HFF-Myc (cell line): ENCODE data around the gene HLA-G.

Source experiments
- DNase-seq: peaks from one replicate; pipeline ENCODE4 v3.0.0-alpha.2; 2011; ENCODE audit warnings: low read depth; ENCODE audit errors: extremely low read depth
- H3K4me3 ChIP-seq: replicated peaks from 2 replicates; pipeline ENCODE4 v1.5.1; 2011; ENCODE audit warnings: low read depth, mild to moderate bottlenecking, control low read depth, low read length
- CTCF ChIP-seq: IDR thresholded peaks from 2 replicates; pipeline ENCODE4 v1.5.1; 2012; ENCODE audit warnings: mild to moderate bottlenecking, low read depth, low read length, control low read depth; ENCODE audit errors: missing control alignments

The HLA-G gene

GRCh38 chr6:29792123-29793035 lies 35.2 kb upstream of the HLA-G start:
- peak; percentile 43 for TF ChIP-seq CTCF
- DNase-seq: no peak
- H3K4me3 ChIP-seq: peak overlapping the region; percentile 25

- no peak overlapping the region for H3K4me3 ChIP-seq
- no peak for TF ChIP-seq CTCF
- DNase-seq: no peak
Observed at GRCh38 chr6:29793036-29793356, 34.6 kb upstream of the HLA-G start.

GRCh38 chr6:29793796-29794195 lies 33.8 kb upstream of the HLA-G start:
- no peak for TF ChIP-seq CTCF
- DNase-seq: no peak

GRCh38 chr6:29796026-29796425 lies 31.6 kb upstream of the HLA-G start:
- TF ChIP-seq CTCF: no peak
- DNase-seq: no peak
- H3K4me3 ChIP-seq: no peak overlapping the region

More at GRCh38 chr6:29793796-29794195, 33.8 kb upstream of the HLA-G start:
- H3K4me3 ChIP-seq: no peak overlapping the region

- no peak overlapping the region for H3K4me3 ChIP-seq
- TF ChIP-seq CTCF: no peak
- DNase-seq: no peak
Observed at GRCh38 chr6:29797135-29797534, 30.5 kb upstream of the HLA-G start.

GRCh38 chr6:29797966-29798365 lies 29.7 kb upstream of the HLA-G start:
- DNase-seq: no peak
- no peak for TF ChIP-seq CTCF
- no peak overlapping the region for H3K4me3 ChIP-seq

GRCh38 chr6:29800254-29800653 lies 27.4 kb upstream of the HLA-G start:
- no peak for TF ChIP-seq CTCF
- H3K4me3 ChIP-seq: no peak overlapping the region
- DNase-seq: no peak
